GM21367 (cell line): ENCODE results near the gene INPP5J.
"Not testable (repeated sequence)": the region's sequence is repeated elsewhere in the genome, so short reads cannot be mapped to it uniquely, and the experiment has no call there.

ENCODE experiments used
- ATAC-seq: cut with Tn5 transposase; IDR thresholded peaks from one replicate; pipeline ENCODE4 v1.9.1; 2021; ENCODE audit not compliant: unreplicated experiment

Gene INPP5J

DNA sequence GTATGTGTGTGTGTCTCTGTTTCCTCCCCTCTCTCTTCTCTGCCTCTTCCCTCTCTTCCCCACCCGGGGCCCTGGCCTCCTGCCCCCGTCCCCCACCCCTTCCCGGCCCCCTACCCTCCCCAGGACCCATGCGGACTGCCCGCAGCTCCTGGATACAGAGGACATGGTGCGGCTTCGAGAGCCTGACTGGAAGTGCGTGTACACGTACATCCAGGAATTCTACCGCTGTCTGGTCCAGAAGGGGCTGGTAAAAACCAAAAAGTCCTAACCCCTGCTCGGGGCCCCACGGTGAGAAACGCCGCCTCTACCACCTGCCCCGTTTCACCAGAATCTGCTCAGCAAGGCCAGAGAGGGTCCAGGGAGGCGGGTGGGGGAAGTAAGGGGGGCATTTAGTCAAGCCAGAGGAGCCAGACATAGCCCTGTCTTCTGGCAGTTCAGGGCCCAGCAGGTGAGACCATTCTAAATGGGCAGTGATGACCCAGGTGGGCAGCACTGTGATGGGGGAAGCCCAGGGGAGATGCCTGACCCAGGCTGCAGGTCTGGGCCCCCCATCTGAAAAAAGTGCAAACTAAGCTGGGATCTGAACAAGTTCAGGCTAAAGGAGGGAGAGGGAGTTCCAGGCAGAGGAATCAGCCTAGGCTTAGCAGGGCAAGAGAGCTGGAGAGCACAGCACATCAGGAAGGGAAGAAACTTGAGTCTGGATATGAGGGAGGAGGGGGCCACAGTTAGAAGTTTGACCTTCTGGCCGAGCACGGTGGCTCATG lies 21.8 kb upstream of the INPP5J start:
- ATAC-seq: no peak

DNA sequence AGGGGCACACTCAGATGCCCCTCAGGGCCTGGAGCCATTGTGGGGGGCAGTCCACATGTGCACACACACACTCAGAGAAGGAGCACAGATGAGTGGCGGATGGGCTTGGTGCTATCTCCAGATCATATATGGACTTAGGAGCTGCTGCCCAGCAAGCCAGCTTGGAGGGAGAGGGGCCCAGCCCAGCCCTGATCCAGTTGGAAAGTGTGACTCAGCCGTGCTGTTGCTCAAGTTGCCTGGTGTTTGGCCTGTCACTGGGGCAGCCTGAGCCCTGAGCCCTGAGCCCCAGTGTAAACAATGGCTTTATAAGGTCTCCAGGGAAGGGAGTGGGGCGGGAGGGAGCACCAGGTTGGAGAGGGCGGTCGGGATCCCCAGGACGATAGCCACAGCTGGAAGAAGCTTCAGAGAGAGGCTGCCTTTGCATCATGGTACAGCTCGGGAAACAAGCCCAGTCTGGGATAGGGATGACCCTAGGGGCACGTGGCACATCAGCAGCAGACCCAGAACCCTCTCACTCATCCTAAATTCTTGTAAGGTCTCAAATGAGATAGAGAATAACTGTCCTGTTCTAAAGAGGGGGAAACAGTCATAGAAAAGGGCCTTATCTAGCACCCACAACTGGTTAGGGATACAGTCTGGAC lies 20.2 kb upstream of the INPP5J start:
- no peak for ATAC-seq

DNA sequence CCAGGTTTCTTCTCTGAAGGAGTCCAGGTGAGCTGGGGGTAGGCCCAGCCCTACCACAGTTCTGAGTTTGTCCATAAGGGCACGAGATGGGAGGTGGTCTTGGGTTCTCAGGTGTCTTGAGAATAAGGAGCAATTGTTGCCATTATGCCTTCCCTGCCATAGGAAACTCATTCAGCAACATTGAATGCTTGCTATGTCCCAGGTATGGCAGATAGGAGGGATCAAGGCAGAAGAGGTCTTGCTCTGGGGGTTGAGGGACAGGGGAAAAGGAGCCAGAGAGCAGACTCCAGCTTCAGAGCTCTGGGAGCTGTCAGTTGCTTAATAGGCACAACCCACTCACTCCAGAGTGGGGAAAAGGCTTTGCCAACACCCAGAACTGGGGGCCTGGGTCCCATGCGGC lies 19.7 kb upstream of the INPP5J start:
- no peak for ATAC-seq

DNA sequence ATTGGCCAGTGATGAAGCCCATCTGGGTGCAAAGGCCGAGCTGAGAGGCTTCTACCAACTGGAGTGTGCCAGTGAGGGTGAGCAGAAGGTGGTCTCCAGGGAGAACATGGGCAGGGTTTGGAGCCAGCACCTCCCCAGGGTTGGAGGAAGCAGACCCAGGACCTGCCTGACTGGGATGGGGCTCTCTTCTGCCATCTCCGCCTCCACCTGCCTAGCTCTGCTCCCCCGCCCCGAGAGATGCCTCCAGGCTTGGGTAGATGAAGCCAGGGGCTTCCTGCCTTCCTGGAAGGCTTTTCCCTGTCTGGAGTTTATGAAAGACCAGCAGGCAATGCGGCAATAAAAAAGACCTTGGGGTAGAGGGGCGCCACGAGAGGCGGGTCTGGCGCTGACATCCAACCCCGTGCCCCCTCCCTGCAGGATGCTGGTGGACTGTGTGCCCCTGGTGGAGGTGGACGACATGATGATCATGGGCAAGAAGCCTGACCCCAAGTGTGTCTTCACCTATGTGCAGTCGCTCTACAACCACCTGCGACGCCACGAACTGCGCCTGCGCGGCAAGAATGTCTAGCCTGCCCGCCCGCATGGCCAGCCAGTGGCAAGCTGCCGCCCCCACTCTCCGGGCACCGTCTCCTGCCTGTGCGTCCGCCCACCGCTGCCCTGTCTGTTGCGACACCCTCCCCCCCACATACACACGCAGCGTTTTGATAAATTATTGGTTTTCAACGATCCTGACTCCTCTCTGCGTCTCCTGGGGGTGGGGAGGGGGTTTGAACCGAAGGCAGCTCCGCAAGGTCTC lies 18.7 kb upstream of the INPP5J start:
- no peak for ATAC-seq

DNA sequence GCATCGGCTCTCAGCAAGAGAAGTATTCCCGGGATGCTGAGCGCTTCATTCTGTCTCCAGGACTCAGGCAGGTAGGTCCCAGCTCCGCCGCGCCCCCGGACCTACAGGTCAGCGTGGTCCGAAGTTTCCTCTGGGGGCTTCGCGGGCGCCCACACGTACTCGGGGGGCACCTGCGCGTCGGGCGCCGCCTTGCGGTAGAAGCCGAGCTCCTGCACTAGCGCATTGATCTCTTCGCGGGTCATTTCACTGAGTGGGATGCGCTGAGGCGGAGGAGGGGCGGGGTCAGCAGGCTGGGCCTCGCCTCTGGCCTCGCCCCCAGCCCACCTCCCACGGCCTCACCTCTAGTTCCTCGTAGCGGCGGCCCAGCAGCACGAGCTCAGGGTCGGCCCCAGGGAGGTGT lies 17.9 kb upstream of the INPP5J start:
- no peak for ATAC-seq

DNA sequence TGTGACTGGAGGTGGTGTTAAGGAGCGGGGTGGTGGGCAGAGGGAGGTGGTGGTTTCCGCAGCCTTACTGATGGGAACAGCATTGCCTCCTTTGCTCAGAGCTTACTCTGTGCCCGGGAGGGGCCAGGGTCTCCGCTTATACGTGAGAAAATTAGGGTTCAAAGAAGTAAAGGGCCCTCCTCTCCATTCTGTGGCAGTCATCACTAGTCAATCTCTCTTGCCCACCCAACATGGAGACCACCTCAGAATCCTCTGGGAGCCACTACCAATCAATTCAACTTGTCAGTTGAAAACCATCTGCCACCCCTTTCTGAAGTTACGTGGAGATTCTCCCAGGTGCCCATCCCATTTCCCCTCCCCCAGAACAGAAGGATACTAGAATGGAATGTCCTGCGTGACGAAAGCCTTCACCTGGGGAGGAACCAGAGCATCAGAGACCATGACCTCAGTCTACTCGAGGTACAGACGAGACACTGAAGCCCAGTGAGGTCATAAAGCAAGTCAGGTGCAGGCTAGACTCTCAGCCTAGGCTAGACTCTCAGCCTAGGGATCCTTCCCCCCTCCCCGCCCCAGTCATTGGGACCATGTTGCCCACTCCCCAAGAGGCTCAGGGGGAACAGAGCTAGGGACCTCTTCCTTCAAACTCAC lies 17.4 kb upstream of the INPP5J start:
- ATAC-seq: no peak

DNA sequence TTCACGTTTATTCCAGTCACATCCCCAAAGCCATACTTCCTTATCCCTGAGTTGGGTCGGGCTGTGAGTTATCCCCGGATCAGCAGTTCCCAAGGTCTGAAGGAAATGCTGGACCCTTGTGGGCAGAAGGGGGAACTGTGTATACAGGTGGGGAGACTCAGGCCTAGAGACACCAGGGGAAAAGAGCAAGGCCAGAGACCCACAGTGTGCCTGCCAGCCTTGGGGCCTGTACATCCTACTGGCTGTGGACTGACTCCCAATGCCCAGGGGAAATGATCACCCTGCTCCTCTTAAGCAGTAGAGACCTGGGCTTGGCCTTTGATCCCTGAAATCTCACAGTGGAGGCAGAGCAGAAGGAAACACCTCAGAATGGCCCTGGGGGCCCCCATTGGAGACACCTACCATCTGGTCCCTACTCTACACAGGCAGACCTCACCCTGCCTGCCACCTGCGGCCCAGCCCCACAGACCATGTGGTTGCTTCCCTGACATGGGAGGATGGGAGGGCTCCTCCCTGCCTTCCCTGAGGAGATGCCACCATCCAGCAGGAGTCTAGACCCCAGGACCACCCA lies 16.7 kb upstream of the INPP5J start:
- no peak for ATAC-seq

DNA sequence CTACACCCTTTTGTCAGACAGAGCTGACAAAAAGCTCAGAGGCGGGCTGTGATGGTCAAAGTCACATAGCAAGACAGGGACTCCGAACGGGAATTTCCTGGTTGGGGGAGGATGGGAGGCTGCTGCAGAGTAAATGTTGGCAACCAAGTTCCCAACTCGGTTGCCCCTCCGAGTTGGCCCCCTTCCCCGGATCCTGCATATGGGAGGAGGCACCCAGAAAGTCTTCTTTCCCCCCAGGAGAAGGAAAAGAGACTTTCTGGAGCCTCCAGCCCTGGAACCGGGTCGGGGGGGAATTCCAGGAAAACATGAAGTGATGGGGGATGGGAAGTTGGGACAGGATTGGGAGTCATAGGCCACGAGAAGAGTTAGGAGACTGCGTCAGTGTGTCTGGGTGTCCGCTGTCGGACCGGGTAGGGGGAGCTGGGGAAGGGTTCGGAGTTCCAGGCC lies 16.0 kb upstream of the INPP5J start:
- no peak for ATAC-seq

DNA sequence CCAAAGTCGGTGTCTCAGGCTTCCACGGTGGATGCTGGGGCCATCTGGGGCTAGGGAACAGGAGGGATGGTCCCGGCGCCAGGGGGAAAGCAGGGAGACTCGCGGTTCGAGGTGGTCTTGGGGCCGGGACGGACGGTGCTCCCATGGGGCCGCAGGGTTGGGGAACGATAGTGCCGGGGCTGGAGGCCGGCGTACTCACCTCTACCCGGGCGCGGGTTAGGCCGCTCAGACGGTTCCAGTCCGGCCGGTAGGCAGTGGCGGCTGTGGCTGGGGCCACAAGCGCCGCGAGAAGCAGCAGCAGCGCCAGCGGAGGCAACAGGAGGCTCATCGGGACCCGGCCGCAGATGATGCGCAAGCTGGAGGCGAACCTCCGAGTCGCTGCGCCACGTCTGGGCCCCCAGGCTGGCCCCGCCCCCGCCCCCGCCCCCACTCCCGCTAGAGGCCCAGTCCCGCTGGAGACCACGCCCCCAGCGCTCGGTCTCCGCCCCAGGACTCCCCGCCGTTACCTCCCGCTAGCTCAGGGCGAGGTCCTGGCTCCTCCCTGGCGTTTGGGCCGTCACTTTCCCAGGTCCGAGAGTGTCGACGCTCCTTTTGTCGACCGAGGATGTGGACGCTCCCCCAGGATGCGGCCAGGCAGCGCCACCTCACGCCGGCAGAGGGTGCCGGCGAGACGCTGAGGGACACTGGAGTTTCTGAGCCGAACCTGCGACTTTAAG lies 15.4 kb upstream of the INPP5J start, which contains the start of gene SELENOM:
TSS of gene SELENOM (minus strand) at position 391 of the 716 bp plus-strand sequence. CDS start at position 328, 63 bp downstream.
- ATAC-seq: peak; percentile 64

DNA sequence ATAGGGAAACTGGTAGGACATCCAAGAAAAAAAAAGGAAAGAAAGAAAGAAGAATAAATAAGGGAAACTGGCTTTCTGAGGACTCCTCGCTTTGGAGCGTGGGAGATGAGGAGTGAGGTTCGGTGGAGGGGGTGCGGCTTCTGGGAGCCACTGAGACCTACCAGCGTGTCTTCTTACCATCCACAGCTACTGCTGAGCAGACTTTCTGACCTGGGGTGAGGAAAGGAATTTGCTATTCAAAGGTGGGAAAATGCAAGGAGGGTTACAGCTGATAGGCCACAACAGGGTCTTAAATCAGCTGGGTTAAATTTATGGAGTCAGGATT lies 14.9 kb upstream of the INPP5J start:
- ATAC-seq: peak; percentile 19

DNA sequence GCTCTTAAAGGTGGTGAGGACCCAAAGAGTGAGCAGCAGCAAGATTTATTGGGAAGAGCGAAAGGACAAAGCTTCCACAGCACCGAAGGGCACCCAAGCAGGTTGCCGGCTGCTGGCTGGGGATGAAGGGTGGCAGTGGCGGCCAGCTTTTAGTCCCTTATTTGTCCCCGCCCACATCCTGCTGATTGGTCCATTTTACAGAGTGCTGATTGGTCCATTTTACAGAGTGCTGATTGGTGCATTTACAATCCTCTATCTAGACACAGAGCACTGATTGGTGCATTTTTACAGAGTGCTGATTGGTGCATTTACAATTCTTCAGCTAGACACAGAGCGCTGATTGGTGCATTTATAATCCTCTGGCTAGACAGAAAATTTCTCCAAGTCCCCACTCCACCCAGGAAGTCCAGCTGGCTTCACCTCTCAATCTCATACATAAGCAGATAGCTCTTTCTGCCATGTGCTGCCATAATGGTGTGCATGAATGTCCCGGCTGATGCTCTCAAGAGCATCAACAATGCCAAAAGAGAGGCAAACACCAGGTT lies 10.1 kb upstream of the INPP5J start:
- ATAC-seq: not testable (repeated sequence)

DNA sequence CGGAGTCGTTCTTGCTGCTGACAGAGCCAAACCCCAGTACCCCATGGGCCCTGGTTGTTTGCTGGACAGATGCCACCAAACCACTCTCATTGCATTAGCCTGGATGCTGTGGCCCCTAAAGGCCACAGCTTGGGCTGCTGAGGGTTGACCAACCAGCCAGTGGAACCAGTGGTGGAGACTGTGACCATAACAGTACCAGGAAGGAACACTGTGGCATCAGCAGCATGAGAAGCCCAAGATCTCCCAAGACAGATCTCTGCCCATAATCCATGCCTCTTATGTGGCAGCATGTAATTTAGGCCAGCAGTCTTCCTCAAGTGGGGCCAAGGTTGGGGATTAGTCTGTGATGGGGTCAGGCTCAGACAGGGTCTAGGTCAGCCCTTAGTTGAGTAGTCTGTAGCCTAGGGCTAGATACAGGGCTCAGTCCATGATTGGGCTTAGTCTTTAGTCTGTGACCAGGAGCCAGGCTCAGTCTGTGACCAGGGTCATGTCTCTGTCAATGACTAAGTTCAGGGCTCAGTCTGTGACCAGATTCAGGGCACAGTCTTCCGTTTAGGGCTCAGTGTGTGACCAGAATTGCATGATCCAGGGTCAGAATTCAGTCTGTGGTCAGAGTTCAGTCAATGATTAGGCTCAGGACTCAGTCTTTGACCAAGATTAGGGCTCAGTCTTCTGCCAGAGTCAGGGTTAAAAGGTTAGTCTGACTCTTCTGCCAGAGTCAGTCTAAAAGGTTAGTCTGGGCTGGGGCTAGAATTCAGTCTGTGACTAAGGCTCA lies 4.5 kb upstream of the INPP5J start:
- ATAC-seq: no peak

DNA sequence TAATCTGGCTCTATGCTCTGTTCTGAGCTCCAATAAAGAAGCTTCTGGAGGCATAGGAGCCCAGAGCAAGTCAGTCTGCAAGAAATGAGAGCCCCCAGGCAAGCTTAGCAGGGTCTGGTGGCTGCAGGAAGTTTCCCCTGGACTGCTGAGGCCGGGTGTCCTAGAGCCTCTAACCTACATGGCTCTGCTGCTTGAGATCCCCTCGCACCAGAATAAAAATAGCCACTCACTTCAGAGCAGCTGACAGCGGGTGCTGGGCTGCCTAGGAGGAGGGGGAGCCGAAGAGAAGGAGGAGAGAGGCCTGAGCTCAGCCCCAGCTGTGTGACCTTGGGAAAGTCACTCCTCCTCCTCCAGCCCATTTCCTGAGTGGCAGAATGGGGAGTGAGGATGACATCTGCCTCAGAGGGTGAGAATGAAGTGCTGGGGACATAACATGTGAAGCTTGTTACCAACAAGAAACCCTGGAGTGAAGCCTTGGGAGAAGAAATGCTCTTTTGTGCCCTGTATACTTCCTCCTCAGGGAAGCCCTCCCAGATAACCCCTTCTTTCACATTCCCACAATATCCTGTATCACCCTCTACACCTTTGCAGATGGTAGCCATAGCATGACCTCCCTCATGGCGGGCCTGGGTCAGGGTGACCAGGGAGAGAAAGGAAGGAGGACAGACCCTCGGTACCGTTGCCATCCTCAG lies 3.6 kb upstream of the INPP5J start:
- no peak for ATAC-seq

DNA sequence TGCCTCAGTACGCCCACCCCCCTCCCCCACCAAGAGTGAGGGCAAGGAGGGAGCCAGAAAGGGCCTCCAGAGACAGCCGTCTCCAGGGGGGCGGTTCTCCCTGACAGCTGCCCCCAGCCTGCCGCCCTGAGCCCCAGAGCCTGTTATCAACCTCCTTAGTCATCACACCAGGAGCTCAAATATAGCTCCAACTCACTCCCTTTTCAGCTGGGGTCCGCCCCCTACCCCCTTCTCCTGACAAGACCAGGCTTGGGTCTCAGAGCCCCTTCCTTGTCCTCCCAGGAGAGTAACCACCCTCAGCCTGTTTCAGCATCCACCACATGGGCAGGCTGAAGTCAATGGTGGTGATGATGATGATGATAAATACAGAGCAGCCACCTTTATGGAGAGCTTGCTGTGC lies 2.5 kb upstream of the INPP5J start:
- ATAC-seq: no peak

DNA sequence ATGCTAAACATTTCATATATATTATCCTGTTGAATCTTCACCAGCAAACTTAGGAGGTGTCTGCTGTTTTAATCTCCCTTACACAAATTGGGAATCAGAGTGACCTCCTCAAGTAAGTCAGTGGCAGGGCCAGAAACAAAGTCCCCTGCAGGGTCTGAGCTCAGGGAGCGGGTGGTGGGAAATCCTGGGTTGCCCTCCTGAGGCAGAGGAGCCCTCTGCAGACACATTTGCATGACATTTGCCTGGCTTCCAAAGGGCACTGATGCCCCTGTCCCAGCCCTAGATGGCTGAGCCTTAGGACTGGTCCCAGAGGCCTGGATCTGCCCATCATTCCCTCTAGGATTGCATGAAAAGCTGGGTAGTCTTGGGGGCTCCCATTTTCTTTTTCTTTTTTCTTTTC lies 2.1 kb upstream of the INPP5J start:
- ATAC-seq: no peak

DNA sequence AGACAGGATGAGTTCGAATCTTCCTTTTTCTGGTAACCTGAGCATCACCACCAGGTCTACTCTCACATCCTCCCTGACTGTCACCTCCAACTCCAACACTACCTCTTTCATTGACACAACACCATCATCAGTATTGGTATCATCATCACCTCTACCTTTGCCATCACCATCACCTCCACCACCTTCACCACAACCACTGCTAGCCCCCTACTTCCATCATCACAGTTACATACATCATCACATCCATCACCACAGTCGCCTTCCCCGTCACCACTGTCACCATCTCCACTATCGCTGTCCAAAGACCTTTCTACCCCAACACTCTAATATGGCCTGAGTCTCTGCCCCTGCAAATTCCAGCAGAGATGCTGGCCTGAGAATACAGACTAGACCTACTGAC lies 1.4 kb upstream of the INPP5J start:
- ATAC-seq: no peak

DNA sequence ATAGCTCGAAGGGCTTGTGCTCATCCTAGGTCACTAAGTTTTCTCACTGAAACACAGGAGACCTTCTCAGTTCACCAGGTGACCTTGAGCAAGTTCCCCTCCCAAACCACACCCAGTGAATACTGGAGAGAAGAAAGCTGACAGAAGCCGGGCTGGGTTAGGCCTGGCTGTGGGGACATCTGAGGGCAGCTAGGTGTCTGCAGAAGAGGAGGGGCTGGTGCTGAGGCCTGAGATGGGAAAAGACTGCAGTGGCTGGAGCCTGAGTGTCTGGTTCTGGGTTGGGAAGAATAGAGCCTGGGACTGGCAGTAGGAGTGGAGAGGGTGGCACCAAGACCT lies 602 bp upstream of the INPP5J start:
- ATAC-seq: no peak

DNA sequence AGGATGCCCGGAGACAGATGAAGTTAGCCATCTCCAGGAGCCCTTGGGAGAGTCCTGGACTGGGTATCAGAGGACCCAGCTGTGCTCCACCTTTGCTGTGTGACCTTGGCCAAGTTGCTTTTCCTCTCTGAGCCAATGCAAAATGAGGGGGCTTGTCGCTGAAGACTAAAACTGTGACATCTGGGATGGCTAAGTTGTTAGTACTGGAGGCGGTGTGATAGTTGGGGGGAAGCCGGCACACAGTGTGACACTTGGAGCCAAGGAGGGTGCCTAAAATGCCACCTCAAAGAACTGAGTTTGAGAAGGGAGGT lies 481 bp downstream of the INPP5J start:
- ATAC-seq: no peak

DNA sequence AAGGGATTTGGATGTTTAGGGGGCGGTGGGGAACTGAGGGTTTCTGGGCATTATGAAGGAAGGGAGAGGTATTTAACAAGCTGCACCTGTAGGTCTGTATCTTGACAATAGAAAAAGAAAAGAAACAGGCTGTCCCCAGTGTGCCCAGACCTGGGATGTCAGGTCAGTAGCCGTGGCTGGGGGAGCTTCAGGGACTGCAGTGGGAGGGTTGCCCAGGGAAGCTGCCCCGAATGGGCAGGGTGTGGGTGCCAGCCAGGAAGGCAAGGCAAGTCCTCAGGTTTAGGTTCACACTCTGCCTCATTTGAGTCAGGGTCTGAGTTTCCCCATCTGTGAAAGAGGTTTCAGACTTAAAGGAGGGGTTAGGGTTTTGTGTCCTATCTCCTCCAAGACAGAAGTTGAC lies 1.5 kb downstream of the INPP5J start:
- ATAC-seq: no peak
